Suprapubic skin (tissue), 4 donors: Measurements from ENCODE around the gene PLXND1. TPM values are rescaled to one million over a fixed set of nuclear protein-coding genes. Genes with fewer than 3 reads are reported as not detected.

Experiments
- DNase-seq, 2 donors: peaks; one replicate each; pipeline ENCODE4 v3.0.0-alpha.2; 2019; ENCODE audit warnings: low spot score in 2 of 2
- H3K27ac ChIP-seq: fragments of 200-600 bp; sonication (generic); one replicate; pipeline ENCODE4 v1.5.1; 2019
- H3K27me3 ChIP-seq: fragments of 200-600 bp; sonication (generic); one replicate; pipeline ENCODE4 v1.5.1; 2019
- H3K36me3 ChIP-seq: fragments of 200-600 bp; sonication (generic); one replicate; pipeline ENCODE4 v1.5.1; 2019
- H3K4me1 ChIP-seq: fragments of 200-600 bp; sonication (generic); one replicate; pipeline ENCODE4 v1.5.1; 2019
- H3K4me3 ChIP-seq: fragments of 200-600 bp; sonication (generic); one replicate; pipeline ENCODE4 v1.5.1; 2019; ENCODE audit warnings: mild to moderate bottlenecking
- H3K9me3 ChIP-seq: fragments of 200-600 bp; sonication (generic); one replicate; pipeline ENCODE4 v1.5.1; 2019
- CTCF ChIP-seq, 2 donors: fragments of 200-600 bp in 1 of 2; fragments of 450-650 bp in 1 of 2; sonication (generic) in 1 of 2; IDR thresholded peaks; one replicate each; pipeline ENCODE4 v1.5.1; 2016 to 2019; ENCODE audit warnings: antibody characterized with exemption in 2 of 2, mild to moderate bottlenecking in 1 of 2, moderate library complexity in 1 of 2
- EP300 ChIP-seq: sonication (generic); formaldehyde crosslinking; IDR thresholded peaks from one replicate; pipeline ENCODE4 v1.6.1; 2017; ENCODE audit warnings: antibody characterized with exemption
- POLR2A ChIP-seq, 2 donors: fragments of 450-650 bp; IDR thresholded peaks; one replicate each; pipeline ENCODE4 v1.6.1; 2017; ENCODE audit warnings: antibody characterized with exemption in 2 of 2, mild to moderate bottlenecking in 2 of 2, moderate library complexity in 2 of 2
- POLR2AphosphoS5 ChIP-seq, 3 donors: sonication (generic); formaldehyde crosslinking; IDR thresholded peaks; one replicate each; pipeline ENCODE4 v1.6.1; 2017; ENCODE audit warnings: antibody characterized with exemption in 3 of 3
- WGBS: methylation state at CpG from one replicate; pipeline ENCODE4 v1.1.5; 2018; 5-methylcytosine and 5-hydroxymethylcytosine counted together
- total RNA-seq, 4 donors: library from RNA; depleted of rRNA; stranded (reverse); fragments of >200 nt; gene quantifications; one replicate each; pipeline ENCODE4 v1.1.0, GENCODE V29; 2016

PLXND1 gene
- total RNA-seq, 4 donors from 2014 or later, result 19.0 to 51.0 (median 30.8) TPM

GRCh38 chr3:129542747-129543146 lies 63.7 kb downstream of the PLXND1 start:
- TF ChIP-seq EP300 (no peak), POLR2AphosphoS5 (IDR thresholded peaks at IDR 0.05) (no peak), POLR2A (IDR thresholded peaks at IDR 0.05) (no peak)
- Histone ChIP-seq H3K36me3 (no peaks in the 10 kb centered on the region), H3K27me3 (no peaks in the 10 kb centered on the region), H3K9me3 (no peaks in the 10 kb centered on the region), H3K4me3 (no peak overlapping the region), H3K27ac (no peak overlapping the region), H3K4me1 (no peaks in the 10 kb centered on the region)
- DNase-seq, result no peak
- WGBS, result 94% methylated on average over 3 of the region's 5 CpGs

- no peak for DNase-seq
- H3K9me3 ChIP-seq, result no peaks in the 10 kb centered on the region
- no peak overlapping the region for H3K4me3 ChIP-seq
- H3K27ac ChIP-seq, result no peak overlapping the region
- no peaks in the 10 kb centered on the region for H3K36me3 ChIP-seq
- H3K27me3 ChIP-seq, result no peaks in the 10 kb centered on the region
- WGBS, result 94% methylated on average over 11 of the region's 11 CpGs
- no peaks in the 10 kb centered on the region for H3K4me1 ChIP-seq
- TF ChIP-seq POLR2AphosphoS5 (IDR thresholded peaks at IDR 0.05) (no peak), CTCF (IDR thresholded peaks at IDR 0.05) (no peak), POLR2A (IDR thresholded peaks at IDR 0.05) (no peak), EP300 (no peak)
Observed at GRCh38 chr3:129540776-129541516, 65.5 kb downstream of the PLXND1 start.

GRCh38 chr3:129539206-129539605 lies 67.3 kb downstream of the PLXND1 start:
- WGBS, result 73% methylated on average over 8 of the region's 8 CpGs
- Histone ChIP-seq H3K27me3 (no peaks in the 10 kb centered on the region), H3K27ac (no peak overlapping the region), H3K9me3 (no peaks in the 10 kb centered on the region), H3K4me3 (no peak overlapping the region), H3K36me3 (no peaks in the 10 kb centered on the region), H3K4me1 (no peaks in the 10 kb centered on the region)
- no peak for TF ChIP-seq POLR2A (IDR thresholded peaks at IDR 0.05)
- TF ChIP-seq CTCF (IDR thresholded peaks at IDR 0.05), result no peak
- TF ChIP-seq EP300, result no peak
- TF ChIP-seq POLR2AphosphoS5 (IDR thresholded peaks at IDR 0.05), result no peak
- no peak for DNase-seq

GRCh38 chr3:129536804-129537203 lies 69.7 kb downstream of the PLXND1 start:
- Histone ChIP-seq H3K4me1 (no peaks in the 10 kb centered on the region), H3K4me3 (no peak overlapping the region), H3K27ac (no peak overlapping the region), H3K27me3 (no peaks in the 10 kb centered on the region), H3K36me3 (no peaks in the 10 kb centered on the region), H3K9me3 (no peaks in the 10 kb centered on the region)
- no peak for DNase-seq
- TF ChIP-seq POLR2AphosphoS5 (IDR thresholded peaks at IDR 0.05) (no peak), CTCF (IDR thresholded peaks at IDR 0.05) (no peak), EP300 (no peak), POLR2A (IDR thresholded peaks at IDR 0.05) (no peak)
- WGBS, result 51% methylated on average over 3 of the region's 3 CpGs

- no peaks in the 10 kb centered on the region for H3K27me3 ChIP-seq
- no peak overlapping the region for H3K27ac ChIP-seq
- no peaks in the 10 kb centered on the region for H3K9me3 ChIP-seq
- H3K4me1 ChIP-seq, result no peaks in the 10 kb centered on the region
- no peak for TF ChIP-seq POLR2A (IDR thresholded peaks at IDR 0.05)
- TF ChIP-seq CTCF (IDR thresholded peaks at IDR 0.05), result no peak
- WGBS, result 95% methylated on average over 2 of the region's 2 CpGs
- DNase-seq, result no peak
- no peak overlapping the region for H3K4me3 ChIP-seq
- H3K36me3 ChIP-seq, result no peaks in the 10 kb centered on the region
Observed at GRCh38 chr3:129536374-129536667, 70.2 kb downstream of the PLXND1 start.

- DNase-seq, result no peak
- peaks cover 5% of the 10 kb centered on the region for H3K4me1 ChIP-seq
- H3K9me3 ChIP-seq, result no peaks in the 10 kb centered on the region
- H3K27ac ChIP-seq, result no peak overlapping the region
- H3K4me3 ChIP-seq, result no peak overlapping the region
- 100% methylated on average over 1 of the region's 1 CpG for WGBS
- TF ChIP-seq POLR2AphosphoS5 (IDR thresholded peaks at IDR 0.05) (no peak), POLR2A (IDR thresholded peaks at IDR 0.05) (no peak), CTCF (IDR thresholded peaks at IDR 0.05) (no peak), EP300 (no peak)
- no peaks in the 10 kb centered on the region for H3K36me3 ChIP-seq
- H3K27me3 ChIP-seq, result no peaks in the 10 kb centered on the region
Observed at GRCh38 chr3:129535075-129535474, 71.4 kb downstream of the PLXND1 start.
